Stimulated activated CD4-positive, alpha-beta T cell treated with anti-CD3 and anti-CD28 coated beads, TNF-alpha, amount 100 ng/mL, for 4 hours (primary cell): ENCODE measurements around the gene ST8SIA6.
"Not testable (repeated sequence)": the region's sequence is repeated elsewhere in the genome, so short reads cannot be mapped to it uniquely, and the experiment has no call there.

Source experiments
- DNase-seq, 3 experiments: peaks; one replicate each; pipeline ENCODE4 v3.0.0-alpha.2; 2020; ENCODE audit warnings: low read depth in 3 of 3

Gene ST8SIA6

GRCh38 chr10:17427201-17427600 is 27.2 kb downstream of the ST8SIA6 start:
- no peak for DNase-seq

- no peak for DNase-seq
Observed at GRCh38 chr10:17426263-17426750, 28.1 kb downstream of the ST8SIA6 start.

- DNase-seq, result peak in 2 of 3 experiments; percentile 24 to 30
Observed at GRCh38 chr10:17425584-17426262, 28.7 kb downstream of the ST8SIA6 start.

- DNase-seq, result no peak
Observed at GRCh38 chr10:17423632-17424186, 30.7 kb downstream of the ST8SIA6 start.

GRCh38 chr10:17422931-17423330 is 31.5 kb downstream of the ST8SIA6 start:
- no peak for DNase-seq

GRCh38 chr10:17418249-17418648 is 36.1 kb downstream of the ST8SIA6 start:
- no peak for DNase-seq

GRCh38 chr10:17416442-17417211 is 37.8 kb downstream of the ST8SIA6 start:
- no peak for DNase-seq

- DNase-seq, result no peak
Observed at GRCh38 chr10:17415046-17415658, 39.2 kb downstream of the ST8SIA6 start.

- no peak for DNase-seq
Observed at GRCh38 chr10:17414484-17414883, 39.9 kb downstream of the ST8SIA6 start.

GRCh38 chr10:17413876-17414275 is 40.5 kb downstream of the ST8SIA6 start:
- no peak for DNase-seq

- no peak for DNase-seq
Observed at GRCh38 chr10:17412323-17412722, 42.1 kb downstream of the ST8SIA6 start.

- no peak for DNase-seq
Observed at GRCh38 chr10:17410907-17411306, 43.5 kb downstream of the ST8SIA6 start.

- no peak for DNase-seq
Observed at GRCh38 chr10:17409170-17409733, 45.1 kb downstream of the ST8SIA6 start.

GRCh38 chr10:17407047-17407446 is 47.3 kb downstream of the ST8SIA6 start:
- DNase-seq, result no peak

- DNase-seq, result no peak
Observed at GRCh38 chr10:17406036-17406834, 48.2 kb downstream of the ST8SIA6 start.

GRCh38 chr10:17403161-17403560 is 51.2 kb downstream of the ST8SIA6 start:
- DNase-seq, result no peak

- DNase-seq, result not testable (repeated sequence)
Observed at GRCh38 chr10:17402040-17402439, 52.4 kb downstream of the ST8SIA6 start.

- no peak for DNase-seq
Observed at GRCh38 chr10:17396004-17396403, 58.4 kb downstream of the ST8SIA6 start.

GRCh38 chr10:17394854-17395253 is 59.5 kb downstream of the ST8SIA6 start:
- DNase-seq, result no peak

- DNase-seq, result no peak
Observed at GRCh38 chr10:17387861-17388503, 66.4 kb downstream of the ST8SIA6 start.

GRCh38 chr10:17386616-17387075 is 67.7 kb downstream of the ST8SIA6 start:
- no peak for DNase-seq
